ENCODE measurements around the gene ATP2B2. TPM values are rescaled to one million over a fixed set of nuclear protein-coding genes. Genes with fewer than 3 reads are reported as not detected.

ATP2B2 gene
- total RNA-seq, 4 donors from 2014 or later = 0.29 to 9.5 (median 4.4) TPM

DNA sequence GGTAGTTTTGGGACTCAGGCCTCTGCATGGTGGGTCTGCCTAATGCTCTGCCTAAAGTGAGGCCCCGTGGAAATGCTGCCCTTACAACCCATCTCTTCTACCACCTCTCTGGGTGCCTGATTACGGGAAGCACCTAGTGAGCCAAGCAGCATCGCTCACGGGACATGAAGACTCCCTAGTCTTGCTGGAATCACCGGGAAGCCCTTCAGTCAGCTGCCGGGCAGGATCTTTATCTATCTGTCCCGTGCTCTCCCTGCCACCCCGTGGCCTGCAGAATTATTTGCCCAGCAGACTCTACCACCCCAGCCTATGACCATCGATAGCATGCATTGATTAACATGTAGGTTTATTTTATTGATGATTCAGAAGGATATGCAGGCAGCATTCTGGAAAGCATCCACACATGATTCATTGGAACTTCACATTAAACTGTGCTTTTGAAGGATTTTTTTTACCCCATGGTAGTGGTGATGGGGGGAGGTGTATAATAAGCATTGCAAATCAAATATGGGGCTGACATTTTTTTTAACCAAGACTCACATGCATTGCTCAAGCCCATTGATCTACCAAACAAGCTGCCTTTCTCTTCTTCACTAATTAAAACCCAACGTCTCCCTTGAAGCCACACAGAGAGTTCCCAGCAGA lies 63.1 kb downstream of the ATP2B2 start:
- no peaks in the 10 kb centered on the region for H3K4me1 ChIP-seq
- H3K27ac ChIP-seq = no peak overlapping the region
- DNase-seq = no peak
- no peak overlapping the region for H3K4me3 ChIP-seq
- TF ChIP-seq, protein P1, sequence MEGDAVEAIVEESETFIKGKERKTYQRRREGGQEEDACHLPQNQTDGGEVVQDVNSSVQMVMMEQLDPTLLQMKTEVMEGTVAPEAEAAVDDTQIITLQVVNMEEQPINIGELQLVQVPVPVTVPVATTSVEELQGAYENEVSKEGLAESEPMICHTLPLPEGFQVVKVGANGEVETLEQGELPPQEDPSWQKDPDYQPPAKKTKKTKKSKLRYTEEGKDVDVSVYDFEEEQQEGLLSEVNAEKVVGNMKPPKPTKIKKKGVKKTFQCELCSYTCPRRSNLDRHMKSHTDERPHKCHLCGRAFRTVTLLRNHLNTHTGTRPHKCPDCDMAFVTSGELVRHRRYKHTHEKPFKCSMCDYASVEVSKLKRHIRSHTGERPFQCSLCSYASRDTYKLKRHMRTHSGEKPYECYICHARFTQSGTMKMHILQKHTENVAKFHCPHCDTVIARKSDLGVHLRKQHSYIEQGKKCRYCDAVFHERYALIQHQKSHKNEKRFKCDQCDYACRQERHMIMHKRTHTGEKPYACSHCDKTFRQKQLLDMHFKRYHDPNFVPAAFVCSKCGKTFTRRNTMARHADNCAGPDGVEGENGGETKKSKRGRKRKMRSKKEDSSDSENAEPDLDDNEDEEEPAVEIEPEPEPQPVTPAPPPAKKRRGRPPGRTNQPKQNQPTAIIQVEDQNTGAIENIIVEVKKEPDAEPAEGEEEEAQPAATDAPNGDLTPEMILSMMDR (IDR thresholded peaks at IDR 0.05) = no peak
- TF ChIP-seq POLR2A (IDR thresholded peaks at IDR 0.05) = no peak
- H3K9me3 ChIP-seq = no peaks in the 10 kb centered on the region
- intact Hi-C loops (cut with DNase I; ENCODE audit: low total_unique reads) = no loop called here
- H3K27me3 ChIP-seq = no peaks in the 10 kb centered on the region
- H3K36me3 ChIP-seq = no peaks in the 10 kb centered on the region

DNA sequence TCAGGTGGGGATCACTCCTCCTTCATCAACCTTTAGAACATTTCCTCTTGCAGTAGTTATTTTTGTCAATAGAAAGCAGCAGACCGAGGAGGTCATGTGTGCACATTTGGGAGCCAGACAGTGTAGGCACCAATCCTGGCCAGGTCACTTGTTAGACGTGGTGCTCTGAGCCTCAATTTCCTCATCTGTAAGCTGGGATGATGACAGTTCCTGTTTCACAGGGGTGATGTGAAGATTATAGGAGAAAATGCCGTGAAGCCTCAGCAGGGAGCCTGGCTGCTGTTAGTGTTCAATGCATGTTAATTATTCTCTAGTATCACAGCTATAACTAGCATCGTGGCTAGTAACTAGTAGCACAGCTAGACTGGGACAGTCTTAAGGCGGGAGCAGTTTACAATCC lies 64.7 kb downstream of the ATP2B2 start:
- DNase-seq = no peak
- Histone ChIP-seq H3K9me3 (no peaks in the 10 kb centered on the region), H3K27me3 (no peaks in the 10 kb centered on the region), H3K4me3 (no peak overlapping the region), H3K36me3 (no peaks in the 10 kb centered on the region), H3K27ac (no peak overlapping the region), H3K4me1 (no peaks in the 10 kb centered on the region)
- TF ChIP-seq, protein P1 (IDR thresholded peaks at IDR 0.05) = no peak
- no peak for TF ChIP-seq POLR2A (IDR thresholded peaks at IDR 0.05)
- intact Hi-C loops (cut with DNase I; ENCODE audit: low total_unique reads) = no loop called here

DNA sequence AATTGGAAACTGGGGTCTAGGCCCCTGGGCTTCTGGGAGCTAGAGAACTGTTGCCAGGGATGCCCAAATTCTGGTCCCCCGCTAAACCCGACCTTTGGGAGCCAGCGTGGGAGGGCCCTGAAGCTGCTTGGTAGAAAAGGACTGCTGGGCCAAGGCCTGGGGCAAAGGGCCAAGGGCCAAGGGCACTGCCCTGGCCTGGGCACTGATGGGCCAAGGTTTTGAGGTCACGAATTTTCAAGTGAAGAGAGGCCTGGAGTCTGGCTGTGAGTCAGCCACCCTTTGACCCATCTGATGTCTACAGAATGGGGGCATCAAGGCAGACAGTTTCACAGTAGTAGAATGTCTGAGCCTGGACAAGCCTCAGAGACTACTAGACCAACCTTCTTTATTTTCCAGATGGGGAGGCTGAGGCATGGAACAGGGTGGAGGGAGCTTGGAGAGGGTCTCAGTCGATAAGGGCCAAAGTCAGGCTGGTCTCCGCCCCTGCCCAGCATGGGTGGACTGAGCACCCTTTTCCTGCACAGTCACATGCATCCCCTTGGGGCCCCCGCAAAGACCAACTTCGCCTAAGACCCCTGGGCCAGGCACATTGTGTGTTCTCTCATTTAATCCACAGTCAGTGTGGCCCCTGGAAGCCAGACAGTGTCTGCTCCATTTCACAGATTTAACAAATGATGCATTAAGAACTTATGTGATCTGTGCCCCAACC lies 66.3 kb downstream of the ATP2B2 start:
- intact Hi-C loops (cut with DNase I; ENCODE audit: low total_unique reads) = no loop called here
- Histone ChIP-seq H3K36me3 (no peaks in the 10 kb centered on the region), H3K4me1 (no peaks in the 10 kb centered on the region), H3K27me3 (no peaks in the 10 kb centered on the region), H3K27ac (no peak overlapping the region), H3K4me3 (no peak overlapping the region), H3K9me3 (no peaks in the 10 kb centered on the region)
- DNase-seq = no peak
- TF ChIP-seq, protein P1 (IDR thresholded peaks at IDR 0.05) = no peak
- TF ChIP-seq POLR2A (IDR thresholded peaks at IDR 0.05) = no peak

DNA sequence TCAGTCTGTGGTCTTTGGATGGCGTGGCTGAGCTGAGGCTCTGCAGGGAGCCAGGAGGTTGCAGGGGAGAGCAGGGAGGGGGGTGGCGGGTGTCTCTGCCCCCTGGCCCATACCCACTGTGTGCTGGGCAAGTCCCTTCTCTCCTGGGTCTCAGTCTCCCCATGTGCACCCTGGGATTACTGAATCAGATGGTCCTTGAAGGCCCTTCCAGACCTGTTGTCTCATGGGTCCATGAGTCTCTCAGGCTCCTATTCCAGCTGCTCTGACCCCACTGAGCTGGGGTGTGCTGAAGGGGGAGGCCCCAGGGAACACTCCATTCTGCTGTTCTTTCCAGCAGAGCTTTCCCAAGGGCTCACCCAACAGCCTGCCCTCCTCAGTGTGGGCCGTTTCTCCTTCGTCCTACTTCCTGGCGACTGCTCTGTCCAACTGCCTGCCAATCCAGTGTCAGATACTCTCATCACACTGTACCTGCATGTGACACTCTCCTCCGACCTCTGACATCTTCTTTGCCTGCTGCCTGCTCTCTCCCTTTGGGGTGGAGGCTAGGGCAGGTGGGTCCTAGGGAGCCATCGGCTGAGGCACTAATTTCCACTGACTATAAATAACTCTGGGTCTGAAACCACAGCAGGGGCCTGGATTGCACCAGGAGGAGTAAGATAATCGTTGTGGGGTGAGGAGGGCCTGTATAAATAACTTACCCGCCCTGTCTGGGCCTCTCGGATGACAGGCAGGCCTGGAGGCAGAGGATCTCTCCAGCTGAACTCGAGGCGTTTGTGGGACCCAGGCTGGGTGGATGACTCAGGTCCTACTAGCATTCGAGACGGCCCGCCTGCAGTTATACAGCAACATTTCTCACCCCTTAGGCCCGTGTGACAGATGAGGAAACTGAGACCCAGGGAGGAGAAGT lies 67.1 kb downstream of the ATP2B2 start:
- Histone ChIP-seq H3K36me3 (no peaks in the 10 kb centered on the region), H3K4me1 (no peaks in the 10 kb centered on the region), H3K27ac (no peak overlapping the region), H3K4me3 (no peak overlapping the region), H3K27me3 (no peaks in the 10 kb centered on the region), H3K9me3 (no peaks in the 10 kb centered on the region)
- intact Hi-C loops (cut with DNase I; ENCODE audit: low total_unique reads) = no loop called here
- DNase-seq = no peak
- TF ChIP-seq, protein P1 (IDR thresholded peaks at IDR 0.05) = no peak
- TF ChIP-seq POLR2A (IDR thresholded peaks at IDR 0.05) = no peak

All from uterus (tissue), 4 donors.